ENCODE results near the gene SLC4A4.

DNA sequence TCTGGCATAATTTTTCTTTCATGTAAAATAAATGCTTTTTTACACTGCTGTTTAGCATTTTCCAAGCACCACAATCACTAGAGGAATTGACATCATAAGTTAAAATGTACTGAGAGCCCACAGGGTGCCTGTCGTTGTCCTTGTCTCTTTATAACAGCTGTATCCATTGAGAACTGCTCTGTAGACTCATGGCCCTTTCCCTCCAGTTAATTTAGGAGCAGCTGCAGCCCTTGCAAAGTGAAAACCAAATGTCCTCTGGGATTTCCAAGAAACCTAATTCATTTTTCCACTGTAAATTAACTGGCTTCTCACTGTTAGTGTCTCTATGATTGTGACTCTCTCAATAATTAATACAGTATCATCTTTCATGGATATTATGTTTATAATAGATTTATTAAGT lies 185.9 kb downstream of the SLC4A4 start:
- TF ChIP-seq, protein P1, sequence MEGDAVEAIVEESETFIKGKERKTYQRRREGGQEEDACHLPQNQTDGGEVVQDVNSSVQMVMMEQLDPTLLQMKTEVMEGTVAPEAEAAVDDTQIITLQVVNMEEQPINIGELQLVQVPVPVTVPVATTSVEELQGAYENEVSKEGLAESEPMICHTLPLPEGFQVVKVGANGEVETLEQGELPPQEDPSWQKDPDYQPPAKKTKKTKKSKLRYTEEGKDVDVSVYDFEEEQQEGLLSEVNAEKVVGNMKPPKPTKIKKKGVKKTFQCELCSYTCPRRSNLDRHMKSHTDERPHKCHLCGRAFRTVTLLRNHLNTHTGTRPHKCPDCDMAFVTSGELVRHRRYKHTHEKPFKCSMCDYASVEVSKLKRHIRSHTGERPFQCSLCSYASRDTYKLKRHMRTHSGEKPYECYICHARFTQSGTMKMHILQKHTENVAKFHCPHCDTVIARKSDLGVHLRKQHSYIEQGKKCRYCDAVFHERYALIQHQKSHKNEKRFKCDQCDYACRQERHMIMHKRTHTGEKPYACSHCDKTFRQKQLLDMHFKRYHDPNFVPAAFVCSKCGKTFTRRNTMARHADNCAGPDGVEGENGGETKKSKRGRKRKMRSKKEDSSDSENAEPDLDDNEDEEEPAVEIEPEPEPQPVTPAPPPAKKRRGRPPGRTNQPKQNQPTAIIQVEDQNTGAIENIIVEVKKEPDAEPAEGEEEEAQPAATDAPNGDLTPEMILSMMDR (IDR thresholded peaks at IDR 0.05; ENCODE audit: insufficient read depth, low read length, poor library complexity, severe bottlenecking): no peak
- no peak for TF ChIP-seq EZH2phosphoT487 (conservative IDR thresholded peaks at IDR 0.05; ENCODE audit: low read length)
